TTC549 (cell line): Measurements from ENCODE around the gene DNAH10.

Source experiments
- FAIRE-seq: peaks from 2 replicates; lab custom pipeline; 2012; peaks lifted over from hg19 to GRCh38; lab: Jason Lieb, UNC

DNAH10 gene

GRCh38 chr12:123973552-123974341, 211.6 kb downstream of the DNAH10 start:
- FAIRE-seq, result no peak

- no peak for FAIRE-seq
Observed at GRCh38 chr12:123976227-123976826, 214.2 kb downstream of the DNAH10 start.

GRCh38 chr12:123979566-123979965, 217.5 kb downstream of the DNAH10 start:
- FAIRE-seq, result no peak

- FAIRE-seq, result no peak
Observed at GRCh38 chr12:123982269-123982668, 220.2 kb downstream of the DNAH10 start.

GRCh38 chr12:123983822-123984485, 221.9 kb downstream of the DNAH10 start:
- peak; percentile 40 for FAIRE-seq

GRCh38 chr12:123984903-123985302, 222.8 kb downstream of the DNAH10 start:
- FAIRE-seq, result no peak
